Ishikawa (cell line): ENCODE measurements around the gene CABLES1.

Experiments
- CEBPB ChIP-seq: IDR thresholded peaks from 2 replicates; pipeline ENCODE4 v1.6.1; 2012
- EP300 ChIP-seq: IDR thresholded peaks from 2 replicates; pipeline ENCODE4 v1.6.1; 2012; ENCODE audit warnings: borderline replicate concordance
- NFIC ChIP-seq: IDR thresholded peaks from 2 replicates; pipeline ENCODE4 v1.6.1; 2012
- TAF1 ChIP-seq: IDR thresholded peaks from 2 replicates; pipeline ENCODE4 v1.6.1; 2012; ENCODE audit warnings: low read depth, mild to moderate bottlenecking
- TEAD4 ChIP-seq: IDR thresholded peaks from 2 replicates; pipeline ENCODE4 v1.6.1; 2012
- YY1 ChIP-seq: IDR thresholded peaks from 2 replicates; pipeline ENCODE4 v1.6.1; 2012; ENCODE audit warnings: low read depth
- TF ChIP-seq, protein P1 (sequence below): IDR thresholded peaks from 2 replicates; pipeline ENCODE4 v1.6.1; 2012; ENCODE audit warnings: low read depth, mild to moderate bottlenecking
- TF ChIP-seq, protein P2 (sequence below): IDR thresholded peaks from 2 replicates; pipeline ENCODE4 v1.6.1; 2012

DNA sequence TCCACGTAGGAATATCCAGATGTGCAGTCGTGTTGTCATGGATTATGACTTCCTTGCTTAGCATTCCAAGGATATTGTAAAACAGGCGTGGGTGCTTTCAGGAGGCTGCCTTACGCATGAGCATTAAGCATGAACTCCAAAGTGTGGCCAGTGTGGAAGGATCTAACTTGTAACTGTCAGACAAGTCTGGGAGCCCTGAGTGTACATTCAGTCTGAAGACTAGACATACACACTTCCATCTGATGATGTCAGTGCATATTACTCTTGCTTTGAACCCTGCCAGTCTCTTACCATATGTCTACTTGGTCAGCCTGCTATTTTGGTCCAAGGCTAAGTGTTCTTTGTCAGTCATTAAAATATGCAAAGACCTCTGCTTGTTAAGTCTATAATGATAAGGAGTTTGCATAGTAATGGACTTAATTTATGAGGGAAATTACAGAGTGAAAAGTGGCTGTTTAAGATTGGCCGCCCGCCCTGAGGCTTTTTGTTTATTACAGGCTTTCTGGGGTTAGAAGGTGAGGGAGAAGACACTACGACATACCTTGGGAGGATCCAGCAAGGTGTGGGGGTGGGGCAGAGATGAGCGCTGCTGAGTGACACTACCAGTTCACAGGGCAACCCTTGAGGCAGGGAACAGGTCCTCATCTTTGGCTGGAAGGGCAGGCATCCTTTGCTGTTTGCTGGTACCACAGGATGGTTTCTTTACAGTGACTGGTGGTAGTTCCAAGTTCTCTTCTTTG is 48.3 kb downstream of the CABLES1 start:
- no peak for TF ChIP-seq YY1
- TF ChIP-seq TAF1: no peak
- TF ChIP-seq, protein P1, sequence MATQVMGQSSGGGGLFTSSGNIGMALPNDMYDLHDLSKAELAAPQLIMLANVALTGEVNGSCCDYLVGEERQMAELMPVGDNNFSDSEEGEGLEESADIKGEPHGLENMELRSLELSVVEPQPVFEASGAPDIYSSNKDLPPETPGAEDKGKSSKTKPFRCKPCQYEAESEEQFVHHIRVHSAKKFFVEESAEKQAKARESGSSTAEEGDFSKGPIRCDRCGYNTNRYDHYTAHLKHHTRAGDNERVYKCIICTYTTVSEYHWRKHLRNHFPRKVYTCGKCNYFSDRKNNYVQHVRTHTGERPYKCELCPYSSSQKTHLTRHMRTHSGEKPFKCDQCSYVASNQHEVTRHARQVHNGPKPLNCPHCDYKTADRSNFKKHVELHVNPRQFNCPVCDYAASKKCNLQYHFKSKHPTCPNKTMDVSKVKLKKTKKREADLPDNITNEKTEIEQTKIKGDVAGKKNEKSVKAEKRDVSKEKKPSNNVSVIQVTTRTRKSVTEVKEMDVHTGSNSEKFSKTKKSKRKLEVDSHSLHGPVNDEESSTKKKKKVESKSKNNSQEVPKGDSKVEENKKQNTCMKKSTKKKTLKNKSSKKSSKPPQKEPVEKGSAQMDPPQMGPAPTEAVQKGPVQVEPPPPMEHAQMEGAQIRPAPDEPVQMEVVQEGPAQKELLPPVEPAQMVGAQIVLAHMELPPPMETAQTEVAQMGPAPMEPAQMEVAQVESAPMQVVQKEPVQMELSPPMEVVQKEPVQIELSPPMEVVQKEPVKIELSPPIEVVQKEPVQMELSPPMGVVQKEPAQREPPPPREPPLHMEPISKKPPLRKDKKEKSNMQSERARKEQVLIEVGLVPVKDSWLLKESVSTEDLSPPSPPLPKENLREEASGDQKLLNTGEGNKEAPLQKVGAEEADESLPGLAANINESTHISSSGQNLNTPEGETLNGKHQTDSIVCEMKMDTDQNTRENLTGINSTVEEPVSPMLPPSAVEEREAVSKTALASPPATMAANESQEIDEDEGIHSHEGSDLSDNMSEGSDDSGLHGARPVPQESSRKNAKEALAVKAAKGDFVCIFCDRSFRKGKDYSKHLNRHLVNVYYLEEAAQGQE: no peak
- TF ChIP-seq TEAD4: no peak
- TF ChIP-seq, protein P2, sequence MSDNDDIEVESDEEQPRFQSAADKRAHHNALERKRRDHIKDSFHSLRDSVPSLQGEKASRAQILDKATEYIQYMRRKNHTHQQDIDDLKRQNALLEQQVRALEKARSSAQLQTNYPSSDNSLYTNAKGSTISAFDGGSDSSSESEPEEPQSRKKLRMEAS: no peak
- TF ChIP-seq EP300: no peak
- TF ChIP-seq NFIC: no peak
- no peak for TF ChIP-seq CEBPB
